GM23338 (cell line): ENCODE data around the gene RAB44. TPM values are rescaled to one million over a fixed set of nuclear protein-coding genes. Genes with fewer than 3 reads are reported as not detected.

Source experiments
- ATAC-seq: fragments of 200-7000 bp; cut with Tn5 transposase; 3 replicates; pipeline ENCODE4 v1.9.1; 2020
- DNase-seq: peaks from one replicate; pipeline ENCODE4 v3.0.0-alpha.2; 2015; ENCODE audit warnings: low spot score
- H2AFZ ChIP-seq: fragments of 200-600 bp; sonication (generic); 2 replicates; pipeline ENCODE4 v1.8.0; 2016; ENCODE audit warnings: antibody characterized with exemption, mild to moderate bottlenecking, moderate library complexity
- H3F3A ChIP-seq: fragments of 200-600 bp; sonication (generic); replicated peaks from 2 replicates; pipeline ENCODE4 v1.8.0; 2017; ENCODE audit warnings: antibody characterized with exemption, mixed run types, low read depth
- H3K27ac ChIP-seq: fragments of 200-600 bp; sonication (generic); 2 replicates; pipeline ENCODE4 v1.6.1; 2016; ENCODE audit warnings: low read depth
- H3K27me3 ChIP-seq: fragments of 200-600 bp; sonication (generic); 2 replicates; pipeline ENCODE4 v1.8.0; 2016; ENCODE audit warnings: mild to moderate bottlenecking, mixed run types, moderate library complexity; ENCODE audit not compliant: insufficient read depth
- H3K36me3 ChIP-seq: fragments of 200-600 bp; sonication (generic); 2 replicates; pipeline ENCODE4 v1.8.0; 2016; ENCODE audit warnings: mild to moderate bottlenecking; ENCODE audit not compliant: insufficient read depth
- H3K4me1 ChIP-seq: fragments of 200-600 bp; sonication (generic); 2 replicates; pipeline ENCODE4 v1.8.0; 2016; ENCODE audit warnings: mild to moderate bottlenecking, moderate library complexity; ENCODE audit not compliant: insufficient read depth
- H3K4me2 ChIP-seq: fragments of 200-600 bp; sonication (generic); 2 replicates; pipeline ENCODE4 v1.7.1; 2017; ENCODE audit warnings: mixed run types
- H3K4me3 ChIP-seq: fragments of 200-600 bp; sonication (generic); 2 replicates; pipeline ENCODE4 v1.6.1; 2016; ENCODE audit warnings: mixed run types
- H3K79me2 ChIP-seq: fragments of 200-600 bp; sonication (generic); replicated peaks from 2 replicates; pipeline ENCODE4 v1.8.0; 2017; ENCODE audit warnings: mild to moderate bottlenecking; ENCODE audit not compliant: insufficient read depth
- H3K9me2 ChIP-seq: fragments of 200-600 bp; sonication (generic); 2 replicates; pipeline ENCODE4 v1.8.0; 2017; ENCODE audit not compliant: insufficient read depth
- H4K20me1 ChIP-seq: fragments of 200-600 bp; sonication (generic); replicated peaks from 2 replicates; pipeline ENCODE4 v1.8.0; 2017; ENCODE audit warnings: mild to moderate bottlenecking; ENCODE audit not compliant: insufficient read depth
- H3K27ac Mint-ChIP-seq: 2 replicates; pipeline ENCODE4 v1.8.0; 2020; ENCODE audit warnings: inconsistent platforms, mild to moderate bottlenecking, moderate library complexity, mixed read lengths
- H3K27me3 Mint-ChIP-seq: 3 replicates; pipeline ENCODE4 v1.8.0; 2022; ENCODE audit warnings: low read depth, mild to moderate bottlenecking, moderate library complexity, mixed read lengths, inconsistent platforms; ENCODE audit not compliant: insufficient read depth, poor library complexity
- H3K36me3 Mint-ChIP-seq: 3 replicates; pipeline ENCODE4 v1.8.0; 2021; ENCODE audit warnings: low read depth, mild to moderate bottlenecking, inconsistent platforms, moderate library complexity, mixed read lengths
- H3K4me1 Mint-ChIP-seq: 3 replicates; pipeline ENCODE4 v1.8.0; 2020; ENCODE audit warnings: mild to moderate bottlenecking, inconsistent platforms, mixed read lengths
- H3K4me3 Mint-ChIP-seq: 3 replicates; pipeline ENCODE4 v1.8.0; 2021; ENCODE audit warnings: moderate library complexity, mild to moderate bottlenecking, inconsistent platforms, mixed read lengths
- H3K9me3 Mint-ChIP-seq: 3 replicates; pipeline ENCODE4 v1.8.0; 2020; ENCODE audit warnings: moderate library complexity, mild to moderate bottlenecking, inconsistent platforms, mixed read lengths
- CREB1 ChIP-seq: fragments of 250-450 bp; sonication (Bioruptor Pico); IDR thresholded peaks from 2 replicates; pipeline ENCODE4 v1.5.0; 2020; ENCODE audit warnings: low read depth, mild to moderate bottlenecking, moderate library complexity
- CTCF ChIP-seq, 2 experiments: fragments of 200-600 bp in 1 of 2; sonication (generic) in 1 of 2; conservative IDR thresholded peaks; 2 replicates each; pipeline versions ENCODE4 v1.5.1 to v1.6.1; 2016 to 2017; ENCODE audit warnings: antibody characterized with exemption in 2 of 2, low read depth in 2 of 2, mild to moderate bottlenecking in 2 of 2, moderate library complexity in 1 of 2
- EZH2 ChIP-seq: fragments of 200-600 bp; sonication (generic); IDR thresholded peaks from one replicate; pipeline ENCODE4 v1.8.0; 2017; ENCODE audit warnings: antibody characterized with exemption, mild to moderate bottlenecking, low read depth; ENCODE audit not compliant: unreplicated experiment
- EZH2phosphoT487 ChIP-seq: fragments of 200-600 bp; sonication (generic); IDR thresholded peaks from one replicate; pipeline ENCODE4 v1.8.1; 2018; ENCODE audit warnings: antibody characterized with exemption; ENCODE audit not compliant: unreplicated experiment
- JUNB ChIP-seq: IDR thresholded peaks from one replicate; pipeline ENCODE4 v1.6.1; 2016; ENCODE audit warnings: antibody characterized with exemption; ENCODE audit not compliant: unreplicated experiment
- NANOG ChIP-seq: IDR thresholded peaks from 2 replicates; pipeline ENCODE4 v1.6.1; 2016; ENCODE audit warnings: antibody characterized with exemption, borderline replicate concordance
- POLR2AphosphoS5 ChIP-seq: IDR thresholded peaks from 2 replicates; pipeline ENCODE4 v1.6.1; 2016; ENCODE audit warnings: antibody characterized with exemption, low read depth
- STAT1 ChIP-seq: IDR thresholded peaks from one replicate; pipeline ENCODE4 v1.6.1; 2016; ENCODE audit warnings: antibody characterized with exemption; ENCODE audit not compliant: unreplicated experiment
- ZNF114 ChIP-seq: fragments of 250-450 bp; sonication (Bioruptor Pico); IDR thresholded peaks from 2 replicates; pipeline ENCODE4 v1.5.0; 2020; ENCODE audit warnings: mild to moderate bottlenecking, moderate library complexity
- ZNF331 ChIP-seq: fragments of 250-450 bp; sonication (Bioruptor Pico); IDR thresholded peaks from 2 replicates; pipeline ENCODE4 v1.5.0; 2020; ENCODE audit warnings: low read depth, mild to moderate bottlenecking, moderate library complexity
- polyA plus RNA-seq: library from polyadenylated mRNA; unstranded; fragments of >200 nt; fragmentation: Nextera tagmentation; extraction: Ambion mirVana; gene quantifications from 2 replicates; pipeline ENCODE4 v1.2.1, GENCODE V29; 2016
- total RNA-seq: library from RNA; depleted of rRNA; stranded (reverse); fragments of >200 nt; shearing (Covaris generic); gene quantifications from 2 replicates; pipeline ENCODE4 v1.2.3, GENCODE V29; 2014
- TF ChIP-seq, protein P1 (sequence below): IDR thresholded peaks from one replicate; pipeline ENCODE4 v1.6.1; 2018; ENCODE audit warnings: antibody characterized with exemption; ENCODE audit not compliant: unreplicated experiment
- TF ChIP-seq, protein P2 (sequence below): fragments of 250-450 bp; sonication (Bioruptor Pico); IDR thresholded peaks from 2 replicates; pipeline ENCODE4 v1.5.0; 2020; ENCODE audit warnings: mild to moderate bottlenecking, moderate library complexity
- TF ChIP-seq, protein P3 (sequence below): IDR thresholded peaks from 2 replicates; pipeline ENCODE4 v1.6.1; 2016; ENCODE audit warnings: antibody characterized with exemption

Gene RAB44
- total and polyA plus RNA-seq, 2 experiments from 2014 or later = not detected

DNA sequence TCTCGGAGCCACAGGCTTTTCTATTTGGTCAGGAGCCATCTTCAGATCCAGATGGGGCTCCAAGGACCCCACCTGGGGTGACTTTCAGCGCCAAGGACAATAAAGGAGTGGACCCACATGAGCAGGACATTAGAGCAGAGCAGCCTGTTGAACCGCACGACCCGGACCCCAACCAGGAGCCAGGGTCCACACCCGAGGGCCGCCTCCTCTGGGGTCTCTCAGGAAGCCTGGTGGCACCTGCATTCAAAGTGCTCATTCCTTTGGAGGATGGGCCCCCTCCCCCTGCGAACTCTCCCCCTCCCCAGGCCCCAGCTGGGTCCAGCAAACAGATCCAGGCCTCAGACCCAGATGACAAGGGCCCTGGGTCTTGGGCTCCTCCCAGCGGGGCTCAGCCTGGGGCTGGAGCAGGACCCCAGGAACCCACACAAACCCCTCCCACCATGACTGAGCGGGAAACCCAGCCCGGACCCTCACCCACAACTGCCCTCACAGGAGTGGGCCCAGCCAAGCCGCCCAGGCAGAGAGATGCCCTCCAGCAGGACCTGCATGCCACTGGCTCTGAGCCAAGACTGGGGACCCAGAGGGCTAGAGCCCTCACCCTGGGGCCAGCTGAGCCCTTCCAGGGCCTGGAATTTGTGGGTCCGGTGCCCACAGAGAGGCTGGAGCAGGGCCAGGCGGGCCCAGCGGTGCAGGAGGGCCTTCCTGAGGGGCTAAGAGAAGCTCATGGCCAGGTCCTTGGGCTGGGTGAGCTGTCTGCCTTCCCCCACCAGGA, 23.9 kb downstream of the RAB44 start:
- peaks cover 2% of the 10 kb centered on the region; the same call in 1 of the 3 replicates for H3K4me1 Mint-ChIP-seq
- Histone ChIP-seq H3K36me3 (no peaks in the 10 kb centered on the region), H3K27me3 (no peaks in the 10 kb centered on the region), H2AFZ (no peak overlapping the region), H3K79me2 (no peaks in the 10 kb centered on the region), H3K27ac (no peak overlapping the region), H3K4me3 (no peak overlapping the region), H3F3A (no peaks in the 10 kb centered on the region), H3K4me1 (no peaks in the 10 kb centered on the region), H3K9me2 (0 out of 2 replicates have a peak, but pooled peaks cover 3% of the 10 kb centered on the region), H3K4me2 (no peak overlapping the region), H4K20me1 (no peaks in the 10 kb centered on the region)
- no peak for ATAC-seq
- H3K27me3 Mint-ChIP-seq = no peaks in the 10 kb centered on the region
- TF ChIP-seq EZH2 (no peak), CREB1 (CRISPR knock-in tag) (no peak), JUNB (no peak), EZH2phosphoT487 (no peak), STAT1 (no peak), CTCF (conservative IDR thresholded peaks at IDR 0.05; ENCODE audit: low read depth in 2 of 2) (no peak), NANOG (no peak), ZNF331 (CRISPR knock-in tag) (no peak), ZNF114 (CRISPR knock-in tag) (no peak), POLR2AphosphoS5 (no peak)
- TF ChIP-seq, protein P1, sequence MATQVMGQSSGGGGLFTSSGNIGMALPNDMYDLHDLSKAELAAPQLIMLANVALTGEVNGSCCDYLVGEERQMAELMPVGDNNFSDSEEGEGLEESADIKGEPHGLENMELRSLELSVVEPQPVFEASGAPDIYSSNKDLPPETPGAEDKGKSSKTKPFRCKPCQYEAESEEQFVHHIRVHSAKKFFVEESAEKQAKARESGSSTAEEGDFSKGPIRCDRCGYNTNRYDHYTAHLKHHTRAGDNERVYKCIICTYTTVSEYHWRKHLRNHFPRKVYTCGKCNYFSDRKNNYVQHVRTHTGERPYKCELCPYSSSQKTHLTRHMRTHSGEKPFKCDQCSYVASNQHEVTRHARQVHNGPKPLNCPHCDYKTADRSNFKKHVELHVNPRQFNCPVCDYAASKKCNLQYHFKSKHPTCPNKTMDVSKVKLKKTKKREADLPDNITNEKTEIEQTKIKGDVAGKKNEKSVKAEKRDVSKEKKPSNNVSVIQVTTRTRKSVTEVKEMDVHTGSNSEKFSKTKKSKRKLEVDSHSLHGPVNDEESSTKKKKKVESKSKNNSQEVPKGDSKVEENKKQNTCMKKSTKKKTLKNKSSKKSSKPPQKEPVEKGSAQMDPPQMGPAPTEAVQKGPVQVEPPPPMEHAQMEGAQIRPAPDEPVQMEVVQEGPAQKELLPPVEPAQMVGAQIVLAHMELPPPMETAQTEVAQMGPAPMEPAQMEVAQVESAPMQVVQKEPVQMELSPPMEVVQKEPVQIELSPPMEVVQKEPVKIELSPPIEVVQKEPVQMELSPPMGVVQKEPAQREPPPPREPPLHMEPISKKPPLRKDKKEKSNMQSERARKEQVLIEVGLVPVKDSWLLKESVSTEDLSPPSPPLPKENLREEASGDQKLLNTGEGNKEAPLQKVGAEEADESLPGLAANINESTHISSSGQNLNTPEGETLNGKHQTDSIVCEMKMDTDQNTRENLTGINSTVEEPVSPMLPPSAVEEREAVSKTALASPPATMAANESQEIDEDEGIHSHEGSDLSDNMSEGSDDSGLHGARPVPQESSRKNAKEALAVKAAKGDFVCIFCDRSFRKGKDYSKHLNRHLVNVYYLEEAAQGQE = no peak
- TF ChIP-seq, protein P2, sequence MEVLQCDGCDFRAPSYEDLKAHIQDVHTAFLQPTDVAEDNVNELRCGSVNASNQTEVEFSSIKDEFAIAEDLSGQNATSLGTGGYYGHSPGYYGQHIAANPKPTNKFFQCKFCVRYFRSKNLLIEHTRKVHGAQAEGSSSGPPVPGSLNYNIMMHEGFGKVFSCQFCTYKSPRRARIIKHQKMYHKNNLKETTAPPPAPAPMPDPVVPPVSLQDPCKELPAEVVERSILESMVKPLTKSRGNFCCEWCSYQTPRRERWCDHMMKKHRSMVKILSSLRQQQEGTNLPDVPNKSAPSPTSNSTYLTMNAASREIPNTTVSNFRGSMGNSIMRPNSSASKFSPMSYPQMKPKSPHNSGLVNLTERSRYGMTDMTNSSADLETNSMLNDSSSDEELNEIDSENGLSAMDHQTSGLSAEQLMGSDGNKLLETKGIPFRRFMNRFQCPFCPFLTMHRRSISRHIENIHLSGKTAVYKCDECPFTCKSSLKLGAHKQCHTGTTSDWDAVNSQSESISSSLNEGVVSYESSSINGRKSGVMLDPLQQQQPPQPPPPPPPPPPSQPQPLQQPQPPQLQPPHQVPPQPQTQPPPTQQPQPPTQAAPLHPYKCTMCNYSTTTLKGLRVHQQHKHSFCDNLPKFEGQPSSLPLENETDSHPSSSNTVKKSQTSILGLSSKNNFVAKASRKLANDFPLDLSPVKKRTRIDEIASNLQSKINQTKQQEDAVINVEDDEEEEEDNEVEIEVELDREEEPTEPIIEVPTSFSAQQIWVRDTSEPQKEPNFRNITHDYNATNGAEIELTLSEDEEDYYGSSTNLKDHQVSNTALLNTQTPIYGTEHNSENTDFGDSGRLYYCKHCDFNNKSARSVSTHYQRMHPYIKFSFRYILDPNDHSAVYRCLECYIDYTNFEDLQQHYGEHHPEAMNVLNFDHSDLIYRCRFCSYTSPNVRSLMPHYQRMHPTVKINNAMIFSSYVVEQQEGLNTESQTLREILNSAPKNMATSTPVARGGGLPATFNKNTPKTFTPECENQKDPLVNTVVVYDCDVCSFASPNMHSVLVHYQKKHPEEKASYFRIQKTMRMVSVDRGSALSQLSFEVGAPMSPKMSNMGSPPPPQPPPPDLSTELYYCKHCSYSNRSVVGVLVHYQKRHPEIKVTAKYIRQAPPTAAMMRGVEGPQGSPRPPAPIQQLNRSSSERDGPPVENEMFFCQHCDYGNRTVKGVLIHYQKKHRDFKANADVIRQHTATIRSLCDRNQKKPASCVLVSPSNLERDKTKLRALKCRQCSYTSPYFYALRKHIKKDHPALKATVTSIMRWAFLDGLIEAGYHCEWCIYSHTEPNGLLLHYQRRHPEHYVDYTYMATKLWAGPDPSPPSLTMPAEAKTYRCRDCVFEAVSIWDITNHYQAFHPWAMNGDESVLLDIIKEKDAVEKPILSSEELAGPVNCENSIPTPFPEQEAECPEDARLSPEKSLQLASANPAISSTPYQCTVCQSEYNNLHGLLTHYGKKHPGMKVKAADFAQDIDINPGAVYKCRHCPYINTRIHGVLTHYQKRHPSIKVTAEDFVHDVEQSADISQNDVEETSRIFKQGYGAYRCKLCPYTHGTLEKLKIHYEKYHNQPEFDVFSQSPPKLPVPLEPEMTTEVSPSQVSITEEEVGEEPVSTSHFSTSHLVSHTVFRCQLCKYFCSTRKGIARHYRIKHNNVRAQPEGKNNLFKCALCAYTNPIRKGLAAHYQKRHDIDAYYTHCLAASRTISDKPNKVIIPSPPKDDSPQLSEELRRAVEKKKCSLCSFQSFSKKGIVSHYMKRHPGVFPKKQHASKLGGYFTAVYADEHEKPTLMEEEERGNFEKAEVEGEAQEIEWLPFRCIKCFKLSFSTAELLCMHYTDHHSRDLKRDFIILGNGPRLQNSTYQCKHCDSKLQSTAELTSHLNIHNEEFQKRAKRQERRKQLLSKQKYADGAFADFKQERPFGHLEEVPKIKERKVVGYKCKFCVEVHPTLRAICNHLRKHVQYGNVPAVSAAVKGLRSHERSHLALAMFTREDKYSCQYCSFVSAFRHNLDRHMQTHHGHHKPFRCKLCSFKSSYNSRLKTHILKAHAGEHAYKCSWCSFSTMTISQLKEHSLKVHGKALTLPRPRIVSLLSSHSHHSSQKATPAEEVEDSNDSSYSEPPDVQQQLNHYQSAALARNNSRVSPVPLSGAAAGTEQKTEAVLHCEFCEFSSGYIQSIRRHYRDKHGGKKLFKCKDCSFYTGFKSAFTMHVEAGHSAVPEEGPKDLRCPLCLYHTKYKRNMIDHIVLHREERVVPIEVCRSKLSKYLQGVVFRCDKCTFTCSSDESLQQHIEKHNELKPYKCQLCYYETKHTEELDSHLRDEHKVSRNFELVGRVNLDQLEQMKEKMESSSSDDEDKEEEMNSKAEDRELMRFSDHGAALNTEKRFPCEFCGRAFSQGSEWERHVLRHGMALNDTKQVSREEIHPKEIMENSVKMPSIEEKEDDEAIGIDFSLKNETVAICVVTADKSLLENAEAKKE (CRISPR knock-in tag) = no peak
- TF ChIP-seq, protein P3, sequence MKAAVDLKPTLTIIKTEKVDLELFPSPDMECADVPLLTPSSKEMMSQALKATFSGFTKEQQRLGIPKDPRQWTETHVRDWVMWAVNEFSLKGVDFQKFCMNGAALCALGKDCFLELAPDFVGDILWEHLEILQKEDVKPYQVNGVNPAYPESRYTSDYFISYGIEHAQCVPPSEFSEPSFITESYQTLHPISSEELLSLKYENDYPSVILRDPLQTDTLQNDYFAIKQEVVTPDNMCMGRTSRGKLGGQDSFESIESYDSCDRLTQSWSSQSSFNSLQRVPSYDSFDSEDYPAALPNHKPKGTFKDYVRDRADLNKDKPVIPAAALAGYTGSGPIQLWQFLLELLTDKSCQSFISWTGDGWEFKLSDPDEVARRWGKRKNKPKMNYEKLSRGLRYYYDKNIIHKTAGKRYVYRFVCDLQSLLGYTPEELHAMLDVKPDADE = no peak
- no peak for DNase-seq
- no peaks in the 10 kb centered on the region for H3K9me3 Mint-ChIP-seq
- no peak overlapping the region for H3K27ac Mint-ChIP-seq
- no peak overlapping the region for H3K4me3 Mint-ChIP-seq
- no peaks in the 10 kb centered on the region for H3K36me3 Mint-ChIP-seq
